ENCODE measurements around the gene CEL. TPM values are rescaled to one million over a fixed set of nuclear protein-coding genes. Genes with fewer than 3 reads are reported as not detected.

The CEL gene
- total and polyA plus RNA-seq, 10 of the 15 experiments (the other 5 are each of a cell fraction or from before 2014, with no cell fraction given), result 0.05 to 4.1 (median 0.29) TPM; not detected in 2

DNA sequence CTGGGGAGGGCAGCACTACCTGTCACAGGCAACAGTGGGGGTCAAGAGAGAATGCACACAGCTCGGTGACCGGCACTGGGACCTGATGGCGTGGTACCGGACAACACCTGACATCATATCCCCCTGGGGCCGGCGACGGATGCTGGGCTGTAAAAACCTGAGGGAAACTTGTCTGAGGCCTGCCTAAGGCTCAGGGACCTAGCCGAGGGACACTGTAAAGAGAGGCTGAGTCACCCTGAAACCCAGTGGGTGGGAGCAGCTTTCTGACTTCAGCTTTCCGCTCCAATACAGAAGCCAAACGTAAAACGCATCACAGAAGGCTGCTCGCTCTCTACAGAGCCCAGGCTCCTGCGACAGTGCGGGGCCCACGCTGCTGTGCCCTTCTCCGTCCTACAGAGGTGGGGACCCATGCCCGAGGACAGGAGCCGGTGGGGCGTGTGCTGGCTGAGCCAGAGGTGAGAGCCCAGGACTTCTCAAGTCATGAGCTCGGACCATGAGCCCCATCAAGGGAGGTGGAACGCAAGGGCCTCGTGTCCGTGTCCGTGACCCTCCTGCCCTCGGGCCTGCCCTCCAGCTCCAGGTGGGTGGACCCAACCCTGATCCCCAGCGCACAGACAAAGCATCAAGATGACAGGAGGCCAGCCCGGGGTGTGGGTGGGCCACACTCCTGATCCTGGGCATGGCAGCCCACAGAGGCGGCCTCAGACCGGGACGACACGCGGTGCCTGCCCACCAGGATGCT, 54.0 kb downstream of the CEL start (continued):
- TF ChIP-seq, protein P1, sequence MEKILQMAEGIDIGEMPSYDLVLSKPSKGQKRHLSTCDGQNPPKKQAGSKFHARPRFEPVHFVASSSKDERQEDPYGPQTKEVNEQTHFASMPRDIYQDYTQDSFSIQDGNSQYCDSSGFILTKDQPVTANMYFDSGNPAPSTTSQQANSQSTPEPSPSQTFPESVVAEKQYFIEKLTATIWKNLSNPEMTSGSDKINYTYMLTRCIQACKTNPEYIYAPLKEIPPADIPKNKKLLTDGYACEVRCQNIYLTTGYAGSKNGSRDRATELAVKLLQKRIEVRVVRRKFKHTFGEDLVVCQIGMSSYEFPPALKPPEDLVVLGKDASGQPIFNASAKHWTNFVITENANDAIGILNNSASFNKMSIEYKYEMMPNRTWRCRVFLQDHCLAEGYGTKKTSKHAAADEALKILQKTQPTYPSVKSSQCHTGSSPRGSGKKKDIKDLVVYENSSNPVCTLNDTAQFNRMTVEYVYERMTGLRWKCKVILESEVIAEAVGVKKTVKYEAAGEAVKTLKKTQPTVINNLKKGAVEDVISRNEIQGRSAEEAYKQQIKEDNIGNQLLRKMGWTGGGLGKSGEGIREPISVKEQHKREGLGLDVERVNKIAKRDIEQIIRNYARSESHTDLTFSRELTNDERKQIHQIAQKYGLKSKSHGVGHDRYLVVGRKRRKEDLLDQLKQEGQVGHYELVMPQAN (conservative IDR thresholded peaks at IDR 0.05), result no peak
- TF ChIP-seq, protein P2, sequence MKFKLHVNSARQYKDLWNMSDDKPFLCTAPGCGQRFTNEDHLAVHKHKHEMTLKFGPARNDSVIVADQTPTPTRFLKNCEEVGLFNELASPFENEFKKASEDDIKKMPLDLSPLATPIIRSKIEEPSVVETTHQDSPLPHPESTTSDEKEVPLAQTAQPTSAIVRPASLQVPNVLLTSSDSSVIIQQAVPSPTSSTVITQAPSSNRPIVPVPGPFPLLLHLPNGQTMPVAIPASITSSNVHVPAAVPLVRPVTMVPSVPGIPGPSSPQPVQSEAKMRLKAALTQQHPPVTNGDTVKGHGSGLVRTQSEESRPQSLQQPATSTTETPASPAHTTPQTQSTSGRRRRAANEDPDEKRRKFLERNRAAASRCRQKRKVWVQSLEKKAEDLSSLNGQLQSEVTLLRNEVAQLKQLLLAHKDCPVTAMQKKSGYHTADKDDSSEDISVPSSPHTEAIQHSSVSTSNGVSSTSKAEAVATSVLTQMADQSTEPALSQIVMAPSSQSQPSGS (IDR thresholded peaks at IDR 0.05; ENCODE audit: low read length), result no peak
- TF ChIP-seq, protein P3, sequence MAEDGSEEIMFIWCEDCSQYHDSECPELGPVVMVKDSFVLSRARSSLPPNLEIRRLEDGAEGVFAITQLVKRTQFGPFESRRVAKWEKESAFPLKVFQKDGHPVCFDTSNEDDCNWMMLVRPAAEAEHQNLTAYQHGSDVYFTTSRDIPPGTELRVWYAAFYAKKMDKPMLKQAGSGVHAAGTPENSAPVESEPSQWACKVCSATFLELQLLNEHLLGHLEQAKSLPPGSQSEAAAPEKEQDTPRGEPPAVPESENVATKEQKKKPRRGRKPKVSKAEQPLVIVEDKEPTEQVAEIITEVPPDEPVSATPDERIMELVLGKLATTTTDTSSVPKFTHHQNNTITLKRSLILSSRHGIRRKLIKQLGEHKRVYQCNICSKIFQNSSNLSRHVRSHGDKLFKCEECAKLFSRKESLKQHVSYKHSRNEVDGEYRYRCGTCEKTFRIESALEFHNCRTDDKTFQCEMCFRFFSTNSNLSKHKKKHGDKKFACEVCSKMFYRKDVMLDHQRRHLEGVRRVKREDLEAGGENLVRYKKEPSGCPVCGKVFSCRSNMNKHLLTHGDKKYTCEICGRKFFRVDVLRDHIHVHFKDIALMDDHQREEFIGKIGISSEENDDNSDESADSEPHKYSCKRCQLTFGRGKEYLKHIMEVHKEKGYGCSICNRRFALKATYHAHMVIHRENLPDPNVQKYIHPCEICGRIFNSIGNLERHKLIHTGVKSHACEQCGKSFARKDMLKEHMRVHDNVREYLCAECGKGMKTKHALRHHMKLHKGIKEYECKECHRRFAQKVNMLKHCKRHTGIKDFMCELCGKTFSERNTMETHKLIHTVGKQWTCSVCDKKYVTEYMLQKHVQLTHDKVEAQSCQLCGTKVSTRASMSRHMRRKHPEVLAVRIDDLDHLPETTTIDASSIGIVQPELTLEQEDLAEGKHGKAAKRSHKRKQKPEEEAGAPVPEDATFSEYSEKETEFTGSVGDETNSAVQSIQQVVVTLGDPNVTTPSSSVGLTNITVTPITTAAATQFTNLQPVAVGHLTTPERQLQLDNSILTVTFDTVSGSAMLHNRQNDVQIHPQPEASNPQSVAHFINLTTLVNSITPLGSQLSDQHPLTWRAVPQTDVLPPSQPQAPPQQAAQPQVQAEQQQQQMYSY (CRISPR knock-in tag; IDR thresholded peaks at IDR 0.05), result no peak
- peak; percentile 79; the same call in 1 of the 2 replicates for TF ChIP-seq CREM (IDR thresholded peaks at IDR 0.05; ENCODE audit: low read depth)
- TF ChIP-seq IKZF1 (conservative IDR thresholded peaks at IDR 0.05), result 0 out of 2 replicates have a peak, but pooled peaks have one; percentile 47
- peak; percentile 82 for TF ChIP-seq ATF7 (IDR thresholded peaks at IDR 0.05; ENCODE audit: low read depth)
- TF ChIP-seq, protein P4, sequence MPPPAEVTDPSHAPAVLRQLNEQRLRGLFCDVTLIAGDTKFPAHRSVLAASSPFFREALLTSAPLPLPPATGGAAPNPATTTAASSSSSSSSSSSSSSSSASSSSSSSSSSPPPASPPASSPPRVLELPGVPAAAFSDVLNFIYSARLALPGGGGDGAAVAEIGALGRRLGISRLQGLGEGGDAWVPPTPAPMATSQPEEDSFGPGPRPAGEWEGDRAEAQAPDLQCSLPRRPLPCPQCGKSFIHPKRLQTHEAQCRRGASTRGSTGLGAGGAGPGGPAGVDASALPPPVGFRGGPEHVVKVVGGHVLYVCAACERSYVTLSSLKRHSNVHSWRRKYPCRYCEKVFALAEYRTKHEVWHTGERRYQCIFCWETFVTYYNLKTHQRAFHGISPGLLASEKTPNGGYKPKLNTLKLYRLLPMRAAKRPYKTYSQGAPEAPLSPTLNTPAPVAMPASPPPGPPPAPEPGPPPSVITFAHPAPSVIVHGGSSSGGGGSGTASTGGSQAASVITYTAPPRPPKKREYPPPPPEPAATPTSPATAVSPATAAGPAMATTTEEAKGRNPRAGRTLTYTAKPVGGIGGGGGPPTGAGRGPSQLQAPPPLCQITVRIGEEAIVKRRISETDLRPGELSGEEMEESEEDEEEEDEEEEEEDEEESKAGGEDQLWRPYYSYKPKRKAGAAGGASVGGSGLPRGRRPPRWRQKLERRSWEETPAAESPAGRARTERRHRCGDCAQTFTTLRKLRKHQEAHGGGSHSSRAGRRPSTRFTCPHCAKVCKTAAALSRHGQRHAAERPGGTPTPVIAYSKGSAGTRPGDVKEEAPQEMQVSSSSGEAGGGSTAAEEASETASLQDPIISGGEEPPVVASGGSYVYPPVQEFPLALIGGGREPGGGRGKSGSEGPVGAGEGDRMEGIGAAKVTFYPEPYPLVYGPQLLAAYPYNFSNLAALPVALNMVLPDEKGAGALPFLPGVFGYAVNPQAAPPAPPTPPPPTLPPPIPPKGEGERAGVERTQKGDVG (CRISPR knock-in tag; IDR thresholded peaks at IDR 0.05), result no peak
- peak; percentile 78 for TF ChIP-seq IRF4 (IDR thresholded peaks at IDR 0.05; ENCODE audit: low read depth, low read length)
- TF ChIP-seq GATAD2B (conservative IDR thresholded peaks at IDR 0.05; ENCODE audit: low read depth), result peak; percentile 49; the same call in 1 of the 2 replicates
- TF ChIP-seq ZSCAN29 (IDR thresholded peaks at IDR 0.05), result no peak
- TF ChIP-seq SP1 (IDR thresholded peaks at IDR 0.05; ENCODE audit: low read depth, low read length), result peak; percentile 49
- TF ChIP-seq LARP7 (IDR thresholded peaks at IDR 0.05), result peak; percentile 22
- peak; percentile 65; the same call in 1 of the 2 replicates for TF ChIP-seq NBN (IDR thresholded peaks at IDR 0.05)
- TF ChIP-seq, protein P5, sequence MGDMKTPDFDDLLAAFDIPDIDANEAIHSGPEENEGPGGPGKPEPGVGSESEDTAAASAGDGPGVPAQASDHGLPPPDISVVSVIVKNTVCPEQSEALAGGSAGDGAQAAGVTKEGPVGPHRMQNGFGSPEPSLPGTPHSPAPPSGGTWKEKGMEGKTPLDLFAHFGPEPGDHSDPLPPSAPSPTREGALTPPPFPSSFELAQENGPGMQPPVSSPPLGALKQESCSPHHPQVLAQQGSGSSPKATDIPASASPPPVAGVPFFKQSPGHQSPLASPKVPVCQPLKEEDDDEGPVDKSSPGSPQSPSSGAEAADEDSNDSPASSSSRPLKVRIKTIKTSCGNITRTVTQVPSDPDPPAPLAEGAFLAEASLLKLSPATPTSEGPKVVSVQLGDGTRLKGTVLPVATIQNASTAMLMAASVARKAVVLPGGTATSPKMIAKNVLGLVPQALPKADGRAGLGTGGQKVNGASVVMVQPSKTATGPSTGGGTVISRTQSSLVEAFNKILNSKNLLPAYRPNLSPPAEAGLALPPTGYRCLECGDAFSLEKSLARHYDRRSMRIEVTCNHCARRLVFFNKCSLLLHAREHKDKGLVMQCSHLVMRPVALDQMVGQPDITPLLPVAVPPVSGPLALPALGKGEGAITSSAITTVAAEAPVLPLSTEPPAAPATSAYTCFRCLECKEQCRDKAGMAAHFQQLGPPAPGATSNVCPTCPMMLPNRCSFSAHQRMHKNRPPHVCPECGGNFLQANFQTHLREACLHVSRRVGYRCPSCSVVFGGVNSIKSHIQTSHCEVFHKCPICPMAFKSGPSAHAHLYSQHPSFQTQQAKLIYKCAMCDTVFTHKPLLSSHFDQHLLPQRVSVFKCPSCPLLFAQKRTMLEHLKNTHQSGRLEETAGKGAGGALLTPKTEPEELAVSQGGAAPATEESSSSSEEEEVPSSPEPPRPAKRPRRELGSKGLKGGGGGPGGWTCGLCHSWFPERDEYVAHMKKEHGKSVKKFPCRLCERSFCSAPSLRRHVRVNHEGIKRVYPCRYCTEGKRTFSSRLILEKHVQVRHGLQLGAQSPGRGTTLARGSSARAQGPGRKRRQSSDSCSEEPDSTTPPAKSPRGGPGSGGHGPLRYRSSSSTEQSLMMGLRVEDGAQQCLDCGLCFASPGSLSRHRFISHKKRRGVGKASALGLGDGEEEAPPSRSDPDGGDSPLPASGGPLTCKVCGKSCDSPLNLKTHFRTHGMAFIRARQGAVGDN (IDR thresholded peaks at IDR 0.05), result peak; percentile 96
